Liver (tissue), 9 donors: ENCODE measurements around the gene PPFIA2. TPM values are rescaled to one million over a fixed set of nuclear protein-coding genes. Genes with fewer than 3 reads are reported as not detected.

Experiments used
- DNase-seq: peaks from one replicate; pipeline ENCODE4 v3.0.0-alpha.2; 2017; ENCODE audit warnings: low spot score
- H3K27ac ChIP-seq, 2 donors: one replicate each; pipeline ENCODE4 v1.7.0; 2013; ENCODE audit warnings: inconsistent platforms in 2 of 2, low read length in 2 of 2, control low read depth in 1 of 2, low read depth in 1 of 2, mild to moderate bottlenecking in 1 of 2
- H3K27me3 ChIP-seq, 4 donors: one replicate each; pipeline versions ENCODE4 v1.6.1 to v1.7.0; 2013; ENCODE audit warnings: low read length in 3 of 4, inconsistent platforms in 1 of 4, mild to moderate bottlenecking in 1 of 4, moderate library complexity in 1 of 4; ENCODE audit not compliant: control insufficient read depth in 4 of 4, insufficient read depth in 4 of 4
- H3K36me3 ChIP-seq, 4 donors: one replicate each; pipeline versions ENCODE4 v1.6.1 to v1.7.0; 2013; ENCODE audit warnings: low read length in 3 of 4, mild to moderate bottlenecking in 3 of 4, low read depth in 1 of 4, moderate library complexity in 1 of 4; ENCODE audit not compliant: control insufficient read depth in 4 of 4, insufficient read depth in 3 of 4
- H3K4me1 ChIP-seq, 4 donors: one replicate each; pipeline versions ENCODE4 v1.6.1 to v1.7.0; 2013; ENCODE audit warnings: low read length in 3 of 4, mild to moderate bottlenecking in 3 of 4, moderate library complexity in 1 of 4; ENCODE audit not compliant: control insufficient read depth in 4 of 4, insufficient read depth in 4 of 4
- H3K4me3 ChIP-seq, 3 donors: one replicate each; pipeline versions ENCODE4 v1.6.1 to v1.7.0; 2013; ENCODE audit warnings: low read length in 3 of 3, control low read depth in 1 of 3, low read depth in 1 of 3, mild to moderate bottlenecking in 1 of 3
- H3K9ac ChIP-seq, 2 donors: one replicate each; pipeline ENCODE4 v1.7.0; 2013; ENCODE audit warnings: low read length in 2 of 2, mild to moderate bottlenecking in 2 of 2, moderate library complexity in 2 of 2, control low read depth in 1 of 2, low read depth in 1 of 2
- H3K9me3 ChIP-seq, 4 donors: one replicate each; pipeline versions ENCODE4 v1.6.1 to v1.7.0; 2013; ENCODE audit warnings: low read length in 3 of 4; ENCODE audit not compliant: control insufficient read depth in 4 of 4
- ATF3 ChIP-seq: IDR thresholded peaks from 2 replicates; pipeline ENCODE4 v1.6.1; 2016; ENCODE audit warnings: antibody characterized with exemption
- CTCF ChIP-seq: fragments of 150-350 bp; IDR thresholded peaks from 2 replicates; pipeline ENCODE4 v1.5.1; 2017; ENCODE audit warnings: improper control_type of control experiment, low read depth, low read length; ENCODE audit not compliant: missing input control
- EGR1 ChIP-seq, 2 donors: IDR thresholded peaks; 2 replicates each; pipeline ENCODE4 v1.6.1; 2016 to 2018; ENCODE audit warnings: antibody characterized with exemption in 2 of 2, low read depth in 2 of 2
- FOXA1 ChIP-seq: IDR thresholded peaks from 2 replicates; pipeline ENCODE4 v1.6.1; 2016; ENCODE audit warnings: antibody characterized with exemption
- FOXA2 ChIP-seq: IDR thresholded peaks from 2 replicates; pipeline ENCODE4 v1.6.1; 2016; ENCODE audit warnings: antibody characterized with exemption
- GABPA ChIP-seq, 2 donors: IDR thresholded peaks in 1 of 2; conservative IDR thresholded peaks in 1 of 2; 2 replicates each; pipeline ENCODE4 v1.6.1; 2016; ENCODE audit warnings: antibody characterized with exemption in 2 of 2, mild to moderate bottlenecking in 1 of 2, moderate library complexity in 1 of 2
- HNF4A ChIP-seq, 2 donors: conservative IDR thresholded peaks; 2 replicates each; pipeline ENCODE4 v1.6.1; 2016; ENCODE audit warnings: antibody characterized with exemption in 2 of 2, mild to moderate bottlenecking in 2 of 2
- HNF4G ChIP-seq: IDR thresholded peaks from 2 replicates; pipeline ENCODE4 v1.6.1; 2016; ENCODE audit warnings: antibody characterized with exemption
- JUND ChIP-seq, 2 donors: IDR thresholded peaks; 2 replicates each; pipeline ENCODE4 v1.6.1; 2016; ENCODE audit warnings: antibody characterized with exemption in 2 of 2
- MAX ChIP-seq: IDR thresholded peaks from 2 replicates; pipeline ENCODE4 v1.6.1; 2016; ENCODE audit warnings: antibody characterized with exemption
- NR2F2 ChIP-seq: IDR thresholded peaks from 2 replicates; pipeline ENCODE4 v1.6.1; 2016; ENCODE audit warnings: antibody characterized with exemption
- RAD21 ChIP-seq, 2 donors: IDR thresholded peaks; 2 replicates each; pipeline ENCODE4 v1.6.1; 2016; ENCODE audit warnings: antibody characterized with exemption in 2 of 2, mild to moderate bottlenecking in 2 of 2
- REST ChIP-seq: IDR thresholded peaks from 2 replicates; pipeline ENCODE4 v1.6.1; 2016; ENCODE audit warnings: antibody characterized with exemption, mild to moderate bottlenecking
- RXRA ChIP-seq, 2 donors: IDR thresholded peaks; 2 replicates each; pipeline ENCODE4 v1.6.1; 2017 to 2018; ENCODE audit warnings: antibody characterized with exemption in 2 of 2, mild to moderate bottlenecking in 1 of 2
- TAF1 ChIP-seq: conservative IDR thresholded peaks from 2 replicates; pipeline ENCODE4 v1.6.1; 2016; ENCODE audit warnings: antibody characterized with exemption, mild to moderate bottlenecking
- YY1 ChIP-seq: IDR thresholded peaks from 2 replicates; pipeline ENCODE4 v1.6.1; 2016; ENCODE audit warnings: antibody characterized with exemption, mild to moderate bottlenecking
- ZBTB33 ChIP-seq: IDR thresholded peaks from 2 replicates; pipeline ENCODE4 v1.6.1; 2016; ENCODE audit warnings: antibody characterized with exemption
- WGBS: extraction: QIAGEN DNeasy Blood & Tissue Kit; methylation state at CpG from one replicate; pipeline ENCODE4 v1.1.7; 2013; 5-methylcytosine and 5-hydroxymethylcytosine counted together
- polyA plus RNA-seq, 2 donors: library from polyadenylated mRNA; stranded (reverse) in 1 of 2; unstranded in 1 of 2; fragments of 200-250 nt in 1 of 2; fragments of >200 nt in 1 of 2; fragmentation: Nextera tagmentation in 1 of 2; extraction: Ambion mirVana in 1 of 2; gene quantifications; one replicate each; pipeline versions ENCODE4 v1.2.1 to v1.2.3, GENCODE V29; 2013 to 2015
- total RNA-seq, 2 donors: library from RNA; depleted of rRNA; stranded (reverse); fragments of >200 nt; gene quantifications; one replicate each; pipeline ENCODE4 v1.2.3, GENCODE V29; 2014
- donor health status: healthy.
- donor health status: healthy.
- donor health status: healthy.
- donor health status: healthy.
- donor health status: healthy.

Gene PPFIA2
- total and polyA plus RNA-seq, 4 donors = 0.05 to 0.50 (median 0.22) TPM; not detected in 1

- no peak overlapping the region for H3K9ac ChIP-seq
- WGBS = 13% methylated on average over 7 of the region's 7 CpGs
Measured at GRCh38 chr12:81757731-81758365, 1.3 kb downstream of the PPFIA2 start.

GRCh38 chr12:81729781-81730180, 29.4 kb downstream of the PPFIA2 start:
- Histone ChIP-seq H3K4me3 (no peak overlapping the region), H3K9ac (no peak overlapping the region), H3K4me1 (no peaks in the 10 kb centered on the region), H3K9me3 (no peaks in the 10 kb centered on the region), H3K27me3 (no peaks in the 10 kb centered on the region), H3K36me3 (no peaks in the 10 kb centered on the region), H3K27ac (no peak overlapping the region)
- WGBS = 70% methylated on average over 2 of the region's 2 CpGs
- no peak for DNase-seq
- no peak for TF ChIP-seq FOXA2
- no peak for TF ChIP-seq HNF4A (conservative IDR thresholded peaks at IDR 0.05)
- TF ChIP-seq TAF1 = no peak
- TF ChIP-seq HNF4G = no peak
- no peak for TF ChIP-seq FOXA1
- TF ChIP-seq NR2F2 = no peak
- TF ChIP-seq RAD21 (IDR thresholded peaks at IDR 0.05) = no peak

More at GRCh38 chr12:81757731-81758365, 1.3 kb downstream of the PPFIA2 start:
- no peak for TF ChIP-seq HNF4A (conservative IDR thresholded peaks at IDR 0.05)
- no peak for TF ChIP-seq YY1
- no peak for TF ChIP-seq FOXA1
- no peak for TF ChIP-seq MAX
- no peaks in the 10 kb centered on the region for H3K9me3 ChIP-seq
- H3K4me3 ChIP-seq = no peak overlapping the region
- no peaks in the 10 kb centered on the region for H3K36me3 ChIP-seq
- H3K4me1 ChIP-seq = peaks cover 0 to 3% (median under 1%) of the 10 kb centered on the region in 4 donors
- peaks cover 0 to 5% (median 2%) of the 10 kb centered on the region in 4 donors for H3K27me3 ChIP-seq
- no peak for DNase-seq
- H3K27ac ChIP-seq = no peak overlapping the region

- no peak for DNase-seq
- Histone ChIP-seq H3K36me3 (no peaks in the 10 kb centered on the region), H3K4me1 (no peaks in the 10 kb centered on the region), H3K27me3 (no peaks in the 10 kb centered on the region), H3K27ac (no peak overlapping the region), H3K9ac (no peak overlapping the region), H3K9me3 (no peaks in the 10 kb centered on the region), H3K4me3 (no peak overlapping the region)
- TF ChIP-seq GABPA (IDR thresholded peaks at IDR 0.05 in 1 of 2, conservative IDR thresholded peaks at IDR 0.05 in 1 of 2) (no peak), YY1 (no peak), HNF4G (no peak), HNF4A (conservative IDR thresholded peaks at IDR 0.05) (no peak), TAF1 (no peak), ZBTB33 (no peak), RAD21 (IDR thresholded peaks at IDR 0.05) (no peak), FOXA1 (no peak), CTCF (no peak), REST (no peak), ATF3 (no peak), JUND (IDR thresholded peaks at IDR 0.05) (no peak), MAX (no peak), EGR1 (IDR thresholded peaks at IDR 0.05; ENCODE audit: low read depth in 2 of 2) (no peak), RXRA (IDR thresholded peaks at IDR 0.05) (no peak), FOXA2 (no peak)
Measured at GRCh38 chr12:81727391-81727790, 31.8 kb downstream of the PPFIA2 start.
